Measurements from ENCODE around the gene SLC2A10.

The SLC2A10 gene

GRCh38 chr20:46739431-46740213 is 30.2 kb downstream of the SLC2A10 start:
- no peak for DNase-seq

GRCh38 chr20:46740214-46740609 is 30.8 kb downstream of the SLC2A10 start:
- no peak for DNase-seq

GRCh38 chr20:46741924-46742668 is 32.6 kb downstream of the SLC2A10 start:
- no peak for DNase-seq

- DNase-seq, result no peak
These were observed 33.2 kb downstream of the SLC2A10 start for GRCh38 chr20:46742669-46743045.

DNA sequence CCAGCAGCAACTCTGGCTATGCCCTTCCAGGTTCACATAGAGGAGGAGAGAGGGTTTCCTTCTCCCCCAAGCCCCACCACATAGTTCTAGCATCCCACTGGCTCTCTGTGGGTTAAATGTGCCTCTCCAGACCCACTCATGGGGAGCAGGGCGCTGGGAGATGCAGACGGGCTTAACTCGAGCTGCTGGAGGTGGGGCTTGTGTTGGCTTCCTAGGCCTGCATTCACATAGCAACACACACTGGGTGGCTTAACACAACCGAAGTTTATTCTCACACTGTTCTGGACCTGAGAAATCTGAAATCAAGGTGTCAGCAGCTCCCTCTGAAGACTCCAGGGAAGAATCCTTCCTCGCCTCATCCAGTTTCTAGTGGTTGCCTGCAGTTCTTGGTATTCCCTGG is 33.6 kb downstream of the SLC2A10 start:
- no peak for DNase-seq

GRCh38 chr20:46746956-46747526 is 37.6 kb downstream of the SLC2A10 start:
- no peak for DNase-seq

DNA sequence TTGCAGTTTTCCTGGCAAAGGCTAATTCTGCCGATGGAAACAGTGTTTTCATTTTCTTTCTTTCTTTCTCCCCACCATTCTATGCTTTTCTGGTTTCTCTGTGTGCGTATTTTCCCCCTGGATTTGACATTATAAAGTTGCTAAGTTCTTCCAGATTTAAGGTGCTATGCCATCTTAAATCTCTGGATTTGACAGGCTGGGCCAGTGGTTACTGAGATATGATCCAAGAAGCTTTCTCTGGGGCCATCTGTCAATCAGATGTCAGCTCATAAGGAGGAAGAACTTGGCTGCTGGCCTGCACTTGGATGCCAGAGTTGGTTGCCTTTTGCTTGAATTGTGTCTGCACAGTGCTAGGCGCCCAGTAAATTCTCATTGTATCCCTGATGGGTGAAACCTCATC is 39.7 kb downstream of the SLC2A10 start:
- DNase-seq, result no peak

DNA sequence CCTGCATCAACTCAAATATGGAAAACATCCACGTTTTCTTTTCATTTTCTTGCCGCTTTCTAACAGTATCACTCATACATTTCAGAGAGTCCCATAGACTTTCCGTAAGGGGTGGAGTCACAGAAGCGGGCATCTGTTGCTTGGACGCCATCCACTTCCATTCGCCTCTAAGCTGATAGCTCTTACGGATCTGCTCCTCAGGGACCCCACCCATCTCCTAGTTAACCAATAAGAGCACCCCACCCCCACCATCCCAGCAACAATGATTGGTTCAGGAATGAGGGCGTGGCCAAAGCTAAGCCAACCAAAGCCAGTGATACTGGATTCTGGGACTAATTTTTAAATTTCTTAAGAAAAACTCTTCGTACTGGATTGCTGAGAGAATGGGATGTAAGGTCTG is 42.4 kb downstream of the SLC2A10 start:
- DNase-seq, result no peak

DNA sequence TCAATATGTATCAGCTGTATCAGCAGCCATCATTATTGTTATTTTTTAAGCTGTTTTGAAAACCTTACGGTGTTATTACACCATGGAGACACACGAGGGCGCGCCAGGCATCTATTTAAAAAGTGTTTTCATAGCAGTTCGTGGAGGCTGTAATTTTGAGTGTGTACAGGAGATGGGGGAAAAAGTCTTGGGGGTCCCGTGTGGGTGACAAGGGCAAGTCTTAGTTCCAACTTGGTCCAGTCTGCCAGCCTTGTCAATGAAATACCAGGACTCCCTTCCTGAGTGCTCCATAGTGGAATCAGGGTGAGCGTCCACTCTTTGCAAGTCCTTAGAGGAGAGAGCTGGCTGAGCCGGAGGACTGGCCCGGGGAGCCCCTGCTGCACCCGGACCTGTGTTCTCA is 43.3 kb downstream of the SLC2A10 start:
- DNase-seq, result peak; percentile 36

GRCh38 chr20:46755483-46756413 is 46.3 kb downstream of the SLC2A10 start:
- DNase-seq, result no peak

GRCh38 chr20:46756419-46756818 is 47.0 kb downstream of the SLC2A10 start:
- DNase-seq, result no peak

DNA sequence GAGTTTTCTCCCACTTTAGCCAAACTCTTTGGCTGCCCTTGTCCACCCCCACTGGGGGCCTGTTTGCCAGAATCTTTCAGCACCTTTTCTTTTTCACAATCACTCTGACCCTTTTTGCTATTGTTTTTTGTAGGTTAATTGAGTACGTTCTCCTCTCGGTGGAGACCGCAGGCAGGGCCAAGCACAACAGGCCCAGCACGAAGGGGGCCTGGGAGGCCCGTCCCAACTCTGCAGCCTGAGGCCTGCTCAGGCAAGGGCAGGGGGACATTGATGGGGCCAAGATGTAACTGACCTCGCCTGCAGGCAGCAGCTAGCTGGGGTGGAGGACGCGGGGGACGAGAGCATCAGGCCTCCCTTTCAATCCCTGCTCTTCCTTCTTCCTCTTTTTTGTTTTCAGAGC is 47.7 kb downstream of the SLC2A10 start:
- DNase-seq, result no peak

DNA sequence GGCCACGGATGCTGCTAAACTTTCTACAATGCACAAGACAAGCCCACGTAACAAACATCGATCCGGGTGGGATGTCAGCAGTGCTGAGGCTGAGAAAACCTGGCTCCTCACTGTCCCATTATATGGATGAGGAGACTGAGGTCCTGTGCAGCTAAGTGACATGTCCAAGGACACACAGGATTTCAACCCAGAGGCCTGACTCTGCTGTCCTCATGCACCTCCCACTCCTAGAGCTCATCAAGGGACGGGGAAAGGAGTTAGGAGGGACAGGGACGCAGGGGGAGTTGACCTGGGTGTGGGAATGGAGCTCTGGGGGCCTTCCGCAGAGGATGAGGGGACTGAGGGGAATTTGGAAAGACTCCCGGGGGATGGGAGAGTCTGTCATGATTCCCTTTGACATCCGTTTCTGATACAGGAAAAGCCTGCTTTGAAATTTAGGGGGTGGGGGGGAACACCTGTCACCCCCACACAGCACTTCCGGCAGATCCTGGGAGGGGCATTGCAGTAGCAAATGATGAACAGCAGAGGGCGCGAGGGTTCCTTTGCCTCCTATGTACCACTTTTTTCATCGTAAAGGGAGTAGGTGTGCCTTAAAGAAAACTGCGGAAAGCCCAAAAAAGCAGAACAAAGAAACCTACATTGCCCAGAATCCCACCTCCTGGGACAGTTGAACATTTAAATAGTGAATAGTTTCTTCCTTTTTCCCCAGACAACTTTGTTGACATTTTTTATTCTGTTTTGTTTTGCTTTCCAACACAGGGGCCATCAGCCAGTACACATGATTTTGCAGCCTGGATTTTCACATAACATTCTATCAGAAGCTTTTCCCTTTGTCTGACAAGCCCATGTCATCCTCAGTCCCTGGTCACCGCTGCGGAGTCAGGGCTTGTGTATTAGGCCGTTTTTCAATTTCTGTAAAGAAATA is 48.6 kb downstream of the SLC2A10 start:
- peak; percentile 61 for DNase-seq

GRCh38 chr20:46758929-46759669 is 49.6 kb downstream of the SLC2A10 start:
- no peak for DNase-seq

DNA sequence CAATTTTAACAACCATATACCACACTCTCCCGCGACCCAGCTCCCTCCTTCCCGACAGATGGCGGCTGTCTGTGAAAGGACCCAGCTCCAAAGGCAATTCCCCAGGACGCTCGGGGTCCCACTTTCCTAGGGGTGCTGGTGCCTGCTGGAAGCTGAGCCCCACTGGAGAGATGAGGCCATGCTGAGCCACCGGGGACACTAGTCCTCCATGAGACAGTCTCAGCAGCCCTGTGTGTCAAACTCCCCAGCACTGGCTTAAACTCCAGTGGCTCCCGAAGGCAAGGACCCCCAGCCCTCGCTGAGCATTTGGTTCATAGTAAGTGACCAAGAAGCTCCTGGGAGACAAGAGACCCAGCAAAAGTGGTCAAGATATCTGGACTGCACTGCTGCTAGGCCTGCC is 52.1 kb downstream of the SLC2A10 start:
- no peak for DNase-seq

DNA sequence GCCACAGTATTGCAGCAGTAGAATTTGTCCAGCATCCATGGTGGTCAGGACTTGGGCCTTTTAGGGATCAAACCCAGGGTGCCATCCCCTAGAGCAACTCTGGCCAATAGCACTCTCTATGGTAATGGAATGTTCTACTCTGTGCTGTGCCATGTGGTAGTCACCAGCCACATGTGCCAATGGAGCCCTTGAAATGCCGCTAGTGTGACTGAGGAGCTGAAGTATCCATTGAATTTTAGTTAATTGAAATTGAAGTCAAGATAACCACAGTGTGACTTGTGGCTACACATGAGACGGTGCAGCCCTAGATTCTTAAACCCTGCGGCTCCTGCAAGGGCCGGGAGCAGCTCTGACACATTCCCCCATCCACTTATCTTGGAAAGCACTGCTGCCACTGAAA is 54.6 kb downstream of the SLC2A10 start:
- DNase-seq, result no peak

DNA sequence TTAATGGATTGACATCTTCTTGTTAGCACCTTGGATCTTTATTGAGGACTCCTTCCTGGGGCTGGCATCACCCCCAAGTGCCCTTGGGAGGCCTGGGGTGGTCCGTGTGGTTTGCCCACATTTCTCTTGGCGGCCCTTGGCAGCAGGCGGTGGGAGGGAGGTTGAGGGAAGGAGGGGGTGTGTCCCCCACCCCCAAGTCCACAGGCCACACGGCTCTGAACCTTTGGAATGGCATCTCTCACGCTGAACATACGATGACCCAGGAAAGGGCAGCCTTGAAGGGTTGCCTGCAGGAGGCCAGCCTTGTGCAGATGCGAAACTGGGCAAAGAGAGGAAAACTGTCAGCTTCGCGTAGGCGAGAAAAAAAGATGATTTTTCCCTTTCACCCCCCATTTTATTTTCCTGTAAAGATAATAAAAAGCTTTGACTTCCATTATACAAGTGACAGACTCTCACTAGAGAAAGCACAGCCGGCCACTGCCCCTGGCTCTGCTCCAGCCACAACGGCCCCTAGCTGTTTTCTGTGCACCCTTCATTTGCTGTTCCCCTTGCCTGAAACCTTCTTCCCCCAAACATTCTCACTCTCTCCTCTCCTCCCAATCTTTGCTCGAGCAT is 56.2 kb downstream of the SLC2A10 start:
- DNase-seq, result no peak

DNA sequence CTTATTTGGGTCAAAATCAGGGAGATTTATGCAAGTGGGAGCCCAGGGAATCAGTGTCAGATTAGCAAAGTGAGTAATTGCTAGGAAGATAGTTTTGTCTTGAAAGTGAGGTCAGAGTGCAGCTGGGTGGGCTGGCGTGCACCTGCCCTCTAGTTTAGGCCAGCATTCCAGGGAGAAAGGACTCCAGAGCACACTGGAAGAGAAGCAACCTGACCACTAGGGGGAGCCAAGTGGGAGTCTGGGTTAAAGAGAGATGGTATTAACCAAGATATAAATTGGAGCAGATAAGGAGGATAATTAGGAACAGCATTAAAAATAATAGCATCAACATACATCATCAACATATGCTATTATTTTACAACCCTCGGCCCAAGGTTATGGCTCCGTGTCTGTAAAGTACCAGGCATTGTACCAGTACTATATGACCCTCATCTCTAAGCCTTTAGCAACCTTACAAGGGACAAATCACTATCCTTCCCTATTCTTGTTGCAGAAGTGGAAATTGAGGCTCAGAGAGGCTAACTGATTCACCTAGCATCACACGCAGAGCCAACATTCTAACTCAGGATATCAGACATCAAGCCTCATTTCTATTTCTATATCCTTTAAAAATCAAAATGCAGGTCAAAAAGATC is 57.8 kb downstream of the SLC2A10 start:
- peak; percentile 11 for DNase-seq

GRCh38 chr20:46770330-46771194 is 61.1 kb downstream of the SLC2A10 start:
- no peak for DNase-seq
